NCI-H2196 treated with DMSO at 0.1 percent for 48 hours (cell line): ENCODE data around the gene AIF1L.
"Not testable (repeated sequence)": the region's sequence is repeated elsewhere in the genome, so short reads cannot be mapped to it uniquely, and the experiment has no call there.

Experiments
- DNase-seq: peaks from one replicate; lab custom pipeline; 2025; ENCODE audit not compliant: unreplicated experiment; lab: John Stamatoyannopoulos, UW

Gene AIF1L

DNA sequence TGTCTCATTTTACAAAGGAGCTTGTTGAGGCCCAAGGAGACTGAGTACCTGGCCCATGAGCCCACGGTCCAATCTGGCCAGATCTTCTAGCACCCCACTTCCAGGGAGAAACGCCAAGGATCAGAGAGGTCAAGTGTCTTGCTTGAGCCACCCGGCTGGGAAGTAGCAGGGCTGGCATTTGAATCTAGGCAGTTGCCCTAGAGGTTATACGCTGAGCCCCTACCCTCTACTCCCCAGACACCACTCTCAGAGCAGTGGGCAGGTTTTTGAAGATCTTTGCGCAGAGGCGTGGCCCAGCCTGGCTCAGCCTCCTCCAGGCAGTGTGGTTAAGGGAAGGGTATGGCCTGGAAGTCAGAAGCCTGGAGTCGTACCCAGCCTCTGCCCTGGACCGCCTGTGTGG lies 23.3 kb downstream of the AIF1L start:
- DNase-seq, result no peak

- no peak for DNase-seq
Measured at GRCh38 chr9:131120620-131121228, 24.4 kb downstream of the AIF1L start.

GRCh38 chr9:131121346-131121745 lies 25.0 kb downstream of the AIF1L start:
- DNase-seq, result no peak

- no peak for DNase-seq
Measured at GRCh38 chr9:131122158-131122557, 25.8 kb downstream of the AIF1L start.

DNA sequence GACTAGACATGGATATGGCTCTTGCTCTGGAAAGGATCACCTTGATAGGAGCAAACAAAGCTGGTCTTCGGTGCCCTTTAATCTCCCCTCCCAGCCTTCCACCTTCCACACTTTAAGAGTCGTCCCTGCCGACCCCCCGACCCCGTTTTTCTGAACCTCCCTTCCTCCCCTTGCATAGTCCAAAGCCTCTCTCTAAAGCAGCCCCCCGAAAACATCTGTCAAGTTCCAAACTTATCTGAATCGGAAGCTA lies 28.6 kb downstream of the AIF1L start:
- DNase-seq, result no peak

GRCh38 chr9:131125288-131126058 lies 29.1 kb downstream of the AIF1L start, which contains the start of gene NUP214:
Gene NUP214 (plus strand): TSS chr9:131125586. CDS start chr9:131125705, 119 bp downstream.
- DNase-seq, result peak; percentile 97

DNA sequence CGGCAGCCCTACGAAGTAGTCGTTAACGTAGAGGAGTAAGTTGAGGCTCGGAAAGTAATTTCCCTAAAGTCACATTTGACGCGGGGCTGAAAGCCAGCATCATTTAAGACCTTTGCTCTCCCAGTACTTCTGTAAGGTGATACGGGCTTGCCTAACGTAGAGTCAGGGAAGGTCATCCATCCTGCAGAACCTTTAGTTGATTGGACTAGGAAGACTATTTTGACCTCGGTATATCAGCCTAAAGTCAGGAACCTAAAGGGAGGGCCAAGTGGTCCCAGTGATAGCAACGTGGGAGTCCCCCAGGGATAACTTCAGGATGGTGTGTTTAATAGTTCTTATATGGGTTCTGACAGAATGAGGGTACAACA lies 29.7 kb downstream of the AIF1L start:
- peak; percentile 3 for DNase-seq

- no peak for DNase-seq
Measured at GRCh38 chr9:131129183-131129582, 32.9 kb downstream of the AIF1L start.

GRCh38 chr9:131138676-131139075 lies 42.3 kb downstream of the AIF1L start:
- DNase-seq, result peak; percentile 37

DNA sequence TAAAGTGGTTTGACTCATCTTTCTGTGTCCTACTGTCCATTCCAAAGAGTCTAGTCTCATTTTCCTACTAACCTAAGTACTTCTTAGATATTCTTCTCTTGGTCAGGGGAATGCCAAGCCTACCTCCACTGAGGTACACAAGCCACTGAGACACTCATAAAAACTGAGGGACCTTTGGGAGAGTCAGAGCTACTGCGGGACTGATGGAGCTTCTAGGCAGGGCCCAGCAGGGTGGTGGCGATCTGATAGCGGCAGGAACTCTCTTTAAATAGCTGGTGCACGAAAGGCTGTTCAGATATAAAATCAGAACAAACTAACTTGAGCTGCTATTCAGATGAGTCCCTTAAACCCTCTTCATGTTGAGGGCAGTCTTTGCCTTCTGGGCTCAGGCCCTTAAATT lies 43.8 kb downstream of the AIF1L start:
- no peak for DNase-seq

DNA sequence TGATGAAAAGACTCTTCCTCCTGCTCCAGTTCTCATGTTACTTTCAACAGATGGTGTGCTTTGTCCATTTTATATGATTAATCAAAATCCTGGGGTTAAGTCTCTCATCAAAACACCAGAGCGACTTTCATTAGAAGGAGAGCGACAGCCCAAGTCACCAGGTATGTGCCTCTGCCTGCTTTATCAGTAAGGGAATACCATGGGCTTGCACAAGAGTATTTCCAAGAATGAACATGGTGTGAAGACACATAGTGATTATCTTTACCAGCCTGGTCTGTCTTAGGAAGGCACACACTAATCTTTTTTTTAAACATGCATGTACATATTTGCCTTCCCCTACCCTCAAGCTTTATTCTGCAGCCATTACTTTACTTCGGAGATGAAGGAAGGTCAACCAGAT lies 44.2 kb downstream of the AIF1L start:
- DNase-seq, result no peak

DNA sequence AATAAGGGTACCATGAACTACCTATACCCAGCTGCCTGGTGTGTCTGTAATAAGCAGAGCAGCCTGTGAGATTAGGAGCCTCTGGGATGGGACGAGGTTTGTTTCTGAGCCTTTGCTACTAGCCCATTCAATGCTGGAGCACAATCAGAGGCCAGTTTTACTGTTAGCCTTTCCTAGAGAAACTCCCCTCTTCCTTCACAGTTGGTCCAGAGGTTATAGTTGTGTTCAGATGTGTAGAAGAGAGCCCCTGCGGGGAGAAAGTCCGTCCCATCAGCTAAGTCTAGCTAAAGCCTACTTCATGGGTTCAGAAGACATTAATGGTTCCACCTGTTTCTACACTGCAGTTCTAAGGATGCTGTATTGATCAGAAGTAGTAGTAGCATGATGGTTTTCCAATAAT lies 45.8 kb downstream of the AIF1L start:
- DNase-seq, result no peak

GRCh38 chr9:131144201-131144600 lies 47.9 kb downstream of the AIF1L start:
- no peak for DNase-seq

GRCh38 chr9:131145245-131145644 lies 48.9 kb downstream of the AIF1L start:
- DNase-seq, result no peak

- DNase-seq, result no peak
Measured at GRCh38 chr9:131146186-131146585, 49.9 kb downstream of the AIF1L start.

DNA sequence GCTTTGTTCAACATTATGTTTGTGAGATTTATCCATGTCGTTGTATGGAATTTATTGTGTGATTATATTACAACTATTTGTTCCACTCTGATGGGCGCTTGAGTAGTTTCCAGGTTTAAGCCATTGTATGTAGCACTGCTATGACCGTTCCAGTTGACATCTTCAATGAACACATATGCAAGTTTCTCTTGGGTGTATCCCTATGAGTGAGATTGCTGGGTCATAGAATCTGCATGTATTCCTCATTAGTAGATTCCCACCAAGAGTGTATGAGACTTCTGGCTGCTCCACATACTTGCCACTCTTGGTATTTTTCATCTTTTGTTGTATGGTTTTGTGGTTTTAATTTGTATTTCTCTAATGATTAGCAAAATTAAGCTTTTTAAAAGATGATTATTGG lies 51.9 kb downstream of the AIF1L start:
- no peak for DNase-seq

GRCh38 chr9:131148966-131149687 lies 52.8 kb downstream of the AIF1L start:
- DNase-seq, result no peak

- no peak for DNase-seq
Measured at GRCh38 chr9:131149688-131150053, 53.3 kb downstream of the AIF1L start.

DNA sequence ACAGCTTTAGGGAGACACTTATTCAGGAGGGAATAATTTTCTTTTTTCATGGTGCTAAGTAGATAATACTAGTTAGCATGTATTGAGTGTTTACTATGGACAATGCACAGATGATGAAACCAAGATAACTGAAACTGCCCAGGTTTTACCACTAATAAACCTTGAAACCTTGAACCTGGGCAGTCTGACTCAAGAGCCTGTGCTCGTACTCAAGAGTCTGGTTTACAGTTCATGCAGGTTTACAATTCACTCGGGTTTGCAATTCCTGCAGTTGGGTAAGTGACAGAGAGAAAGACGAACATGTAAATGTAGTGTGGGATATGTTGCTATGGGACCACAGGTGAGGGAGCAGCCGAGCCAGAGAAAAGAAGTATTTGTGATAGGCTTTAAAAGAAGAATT lies 57.3 kb downstream of the AIF1L start:
- DNase-seq, result no peak

GRCh38 chr9:131158673-131159072 lies 62.3 kb downstream of the AIF1L start:
- not testable (repeated sequence) for DNase-seq

- DNase-seq, result no peak
Measured at GRCh38 chr9:131160416-131161112, 64.2 kb downstream of the AIF1L start.

GRCh38 chr9:131161585-131161984 lies 65.3 kb downstream of the AIF1L start:
- DNase-seq, result no peak
